GM12875 (cell line): ENCODE results near the gene AKAP13.

ENCODE experiments used
- H3K4me3 ChIP-seq: one replicate; pipeline ENCODE4 v1.5.1; 2011; ENCODE audit warnings: low read depth, low read length, control low read depth
- CTCF ChIP-seq: IDR thresholded peaks from 2 replicates; pipeline ENCODE4 v1.5.1; 2011; ENCODE audit warnings: low read depth, mild to moderate bottlenecking, control low read depth, inconsistent platforms, low read length, moderate library complexity, borderline replicate concordance; ENCODE audit not compliant: insufficient read depth

The AKAP13 gene

GRCh38 chr15:85780225-85780985 is 400.0 kb downstream of the AKAP13 start:
- no peak overlapping the region for H3K4me3 ChIP-seq
- no peak for TF ChIP-seq CTCF

GRCh38 chr15:85781099-85781498 is 400.7 kb downstream of the AKAP13 start:
- no peak for TF ChIP-seq CTCF
- no peak overlapping the region for H3K4me3 ChIP-seq

- no peak for TF ChIP-seq CTCF
These were observed 401.7 kb downstream of the AKAP13 start for GRCh38 chr15:85782064-85782463.

GRCh38 chr15:85785887-85786780 is 405.7 kb downstream of the AKAP13 start:
- no peak overlapping the region for H3K4me3 ChIP-seq
- no peak for TF ChIP-seq CTCF

More at GRCh38 chr15:85782064-85782463, 401.7 kb downstream of the AKAP13 start:
- no peak overlapping the region for H3K4me3 ChIP-seq

- TF ChIP-seq CTCF, result no peak
- H3K4me3 ChIP-seq, result no peak overlapping the region
These were observed 406.3 kb downstream of the AKAP13 start for GRCh38 chr15:85786781-85787114.

GRCh38 chr15:85788771-85789495 is 408.5 kb downstream of the AKAP13 start:
- no peak overlapping the region for H3K4me3 ChIP-seq
- no peak for TF ChIP-seq CTCF
